IMR-90 (cell line): ENCODE measurements around the gene DCTN1. TPM values are rescaled to one million over a fixed set of nuclear protein-coding genes. Genes with fewer than 3 reads are reported as not detected.

ENCODE experiments used
- ATAC-seq: fragments of 200-7000 bp; cut with Tn5 transposase; 2 replicates; pipeline ENCODE4 v1.9.1; 2020; ENCODE audit warnings: low read depth, mild to moderate bottlenecking, moderate library complexity
- BruUV-seq: library from RNA; stranded (reverse); fragments of 400-500 nt; replicated peaks from 2 replicates; lab custom pipeline; 2021; lab: Mats Ljungman, UMichigan
- CTCF ChIA-PET: fragments of 300-600 bp; formaldehyde crosslinking; extraction: SDS; loops from one replicate; lab custom pipeline; 2021; ENCODE audit warnings: antibody characterized with exemption; lab: Yijun Ruan, JAX
- POLR2A ChIA-PET: fragments of 300-600 bp; sonication (Branson Sonifier 250); formaldehyde crosslinking; loops from one replicate; lab custom pipeline; 2022; ENCODE audit warnings: antibody characterized with exemption; ENCODE audit not compliant: unreplicated experiment; lab: Charles Lee
- DNase-seq: peaks from one replicate; pipeline ENCODE4 v3.0.0; 2013
- H2AFZ ChIP-seq: replicated peaks from 2 replicates; pipeline ENCODE3; 2013; ENCODE audit warnings: low read length, mild to moderate bottlenecking; ENCODE audit not compliant: poor library complexity
- H2AK5ac ChIP-seq: 2 replicates; pipeline ENCODE4 v1.6.1; 2013; ENCODE audit warnings: low read depth, low read length, inconsistent platforms
- H2AK9ac ChIP-seq: replicated peaks from 2 replicates; pipeline ENCODE3; 2013; ENCODE audit warnings: mild to moderate bottlenecking, low read depth, low read length, moderate library complexity; ENCODE audit not compliant: poor library complexity
- H2BK120ac ChIP-seq: 2 replicates; pipeline ENCODE4 v1.6.1; 2013; ENCODE audit warnings: low read depth, low read length, inconsistent platforms
- H2BK15ac ChIP-seq: 3 replicates; pipeline ENCODE4 v1.6.1; 2013; ENCODE audit warnings: low read depth, low read length, inconsistent platforms
- H2BK20ac ChIP-seq: 2 replicates; pipeline ENCODE4 v1.6.1; 2013; ENCODE audit warnings: low read depth, mild to moderate bottlenecking, inconsistent platforms, low read length, moderate library complexity
- H2BK5ac ChIP-seq: 2 replicates; pipeline ENCODE4 v1.6.1; 2013; ENCODE audit warnings: mild to moderate bottlenecking, low read depth, low read length, inconsistent platforms; ENCODE audit not compliant: poor library complexity, severe bottlenecking
- H3K14ac ChIP-seq: replicated peaks from 2 replicates; pipeline ENCODE4 v1.6.1; 2013; ENCODE audit warnings: low read depth, low read length, inconsistent platforms
- H3K18ac ChIP-seq: 2 replicates; pipeline ENCODE4 v1.6.1; 2013; ENCODE audit warnings: low read depth, low read length, control low read depth
- H3K23ac ChIP-seq: 2 replicates; pipeline ENCODE4 v1.6.1; 2013; ENCODE audit warnings: low read depth, low read length, inconsistent platforms
- H3K27ac ChIP-seq: 2 replicates; pipeline ENCODE4 v1.5.1; 2013; ENCODE audit warnings: mild to moderate bottlenecking, control low read depth, low read length; ENCODE audit not compliant: insufficient read depth
- H3K27me3 ChIP-seq: 2 replicates; pipeline ENCODE4 v1.6.1; 2013; ENCODE audit warnings: low read length; ENCODE audit not compliant: control insufficient read depth, insufficient read depth
- H3K36me3 ChIP-seq: 2 replicates; pipeline ENCODE4 v1.6.1; 2013; ENCODE audit warnings: low read length, mixed read lengths; ENCODE audit not compliant: control insufficient read depth, insufficient read depth
- H3K4ac ChIP-seq: 2 replicates; pipeline ENCODE4 v1.6.1; 2013; ENCODE audit warnings: low read depth, low read length, inconsistent platforms
- H3K4me1 ChIP-seq: 2 replicates; pipeline ENCODE4 v1.6.1; 2013; ENCODE audit warnings: low read length, mixed read lengths; ENCODE audit not compliant: control insufficient read depth, insufficient read depth
- H3K4me2 ChIP-seq: 2 replicates; pipeline ENCODE4 v1.6.1; 2013; ENCODE audit warnings: low read depth, mild to moderate bottlenecking, control low read depth, low read length, moderate library complexity
- H3K4me3 ChIP-seq: 2 replicates; pipeline ENCODE4 v1.5.1; 2013; ENCODE audit warnings: low read depth, mild to moderate bottlenecking, control low read depth, low read length, moderate library complexity; ENCODE audit not compliant: insufficient read depth
- H3K56ac ChIP-seq: 2 replicates; pipeline ENCODE4 v1.6.1; 2013; ENCODE audit warnings: low read length, inconsistent platforms; ENCODE audit not compliant: insufficient read depth; ENCODE audit errors: extremely low read depth
- H3K79me1 ChIP-seq, 2 experiments: 2 replicates each; pipeline ENCODE4 v1.6.1; 2013; ENCODE audit warnings: low read length in 2 of 2, inconsistent platforms in 1 of 2, low read depth in 1 of 2
- H3K9ac ChIP-seq: 2 replicates; pipeline ENCODE4 v1.6.1; 2013; ENCODE audit warnings: low read depth, low read length, control low read depth
- H3K9me1 ChIP-seq: 2 replicates; pipeline ENCODE4 v1.6.1; 2013; ENCODE audit warnings: low read length, inconsistent platforms; ENCODE audit not compliant: insufficient read depth
- H3K9me3 ChIP-seq: 2 replicates; pipeline ENCODE4 v1.6.1; 2013; ENCODE audit warnings: low read length; ENCODE audit not compliant: control insufficient read depth, insufficient read depth
- H4K20me1 ChIP-seq: 2 replicates; pipeline ENCODE4 v1.6.1; 2013; ENCODE audit warnings: low read length, inconsistent platforms; ENCODE audit not compliant: insufficient read depth
- H4K5ac ChIP-seq: 2 replicates; pipeline ENCODE4 v1.6.1; 2013; ENCODE audit warnings: mild to moderate bottlenecking, low read depth, low read length, control low read depth
- H4K8ac ChIP-seq, 2 experiments: 2 replicates each; pipeline ENCODE4 v1.6.1; 2013; ENCODE audit warnings: low read depth in 2 of 2, low read length in 2 of 2, control low read depth in 1 of 2, inconsistent platforms in 1 of 2
- H4K91ac ChIP-seq: 2 replicates; pipeline ENCODE4 v1.6.1; 2013; ENCODE audit warnings: low read depth, low read length, inconsistent platforms; ENCODE audit not compliant: insufficient read depth
- BHLHE40 ChIP-seq: fragments of 150-350 bp; IDR thresholded peaks from 2 replicates; pipeline ENCODE4 v1.6.1; 2016; ENCODE audit warnings: mild to moderate bottlenecking, low read depth, low read length
- CEBPB ChIP-seq: IDR thresholded peaks from 2 replicates; pipeline ENCODE4 v1.6.1; 2012; ENCODE audit warnings: low read depth, low read length, improper control_type of control experiment
- CHD1 ChIP-seq: IDR thresholded peaks from 2 replicates; pipeline ENCODE4 v1.6.1; 2012; ENCODE audit warnings: low read depth, low read length, improper control_type of control experiment
- CTCF ChIP-seq: conservative IDR thresholded peaks from 2 replicates; pipeline ENCODE4 v1.5.1; 2012; ENCODE audit warnings: mild to moderate bottlenecking, low read depth, low read length, improper control_type of control experiment
- ELK1 ChIP-seq: fragments of 150-350 bp; IDR thresholded peaks from 2 replicates; pipeline ENCODE4 v1.6.1; 2016; ENCODE audit warnings: low read depth, mild to moderate bottlenecking, low read length, moderate library complexity, borderline replicate concordance
- FOS ChIP-seq: fragments of 150-350 bp; IDR thresholded peaks from 2 replicates; pipeline ENCODE4 v1.6.1; 2016; ENCODE audit warnings: low read depth, low read length
- MAFK ChIP-seq: IDR thresholded peaks from 2 replicates; pipeline ENCODE4 v1.6.1; 2012; ENCODE audit warnings: low read depth, low read length, improper control_type of control experiment
- MAZ ChIP-seq: IDR thresholded peaks from 2 replicates; pipeline ENCODE4 v1.6.1; 2012; ENCODE audit warnings: low read depth, mild to moderate bottlenecking, low read length, improper control_type of control experiment, moderate library complexity, borderline replicate concordance
- MXI1 ChIP-seq: IDR thresholded peaks from 2 replicates; pipeline ENCODE4 v1.6.1; 2012; ENCODE audit warnings: low read depth, mild to moderate bottlenecking, low read length, moderate library complexity, borderline replicate concordance
- NFE2L2 ChIP-seq: fragments of 150-350 bp; IDR thresholded peaks from 2 replicates; pipeline ENCODE4 v1.6.1; 2016; ENCODE audit warnings: low read depth, mild to moderate bottlenecking, low read length
- POLR2A ChIP-seq: IDR thresholded peaks from 2 replicates; pipeline ENCODE4 v1.6.1; 2012; ENCODE audit warnings: mild to moderate bottlenecking, low read depth, low read length
- RAD21 ChIP-seq: IDR thresholded peaks from 2 replicates; pipeline ENCODE4 v1.6.1; 2012; ENCODE audit warnings: low read length, improper control_type of control experiment
- RCOR1 ChIP-seq: IDR thresholded peaks from 2 replicates; pipeline ENCODE4 v1.6.1; 2012; ENCODE audit warnings: mild to moderate bottlenecking, low read length, improper control_type of control experiment; ENCODE audit not compliant: insufficient replicate concordance
- RFX5 ChIP-seq: IDR thresholded peaks from 2 replicates; pipeline ENCODE4 v1.8.0; 2012; ENCODE audit warnings: low read depth, mild to moderate bottlenecking, low read length, moderate library complexity
- SMC3 ChIP-seq: fragments of 150-350 bp; IDR thresholded peaks from 2 replicates; pipeline ENCODE4 v1.6.1; 2016; ENCODE audit warnings: low read depth, mild to moderate bottlenecking, antibody characterized with exemption, low read length, moderate library complexity
- USF2 ChIP-seq: fragments of 150-350 bp; IDR thresholded peaks from 2 replicates; pipeline ENCODE4 v1.6.1; 2017; ENCODE audit warnings: mild to moderate bottlenecking, antibody characterized with exemption, low read length, low read depth
- WGBS, 2 experiments: methylation state at CpG; one replicate each; pipeline versions ENCODE4 v1.1.5 to v1.1.7; 2013; ENCODE audit warnings: missing lambda C conversion rate in 2 of 2; ENCODE audit not compliant: insufficient read length in 1 of 2; ENCODE audit errors: extremely low coverage in 2 of 2; 5-methylcytosine and 5-hydroxymethylcytosine counted together
- dilution Hi-C: fragments of 300-500 bp; cut with HindIII; formaldehyde crosslinking; loops from one replicate; pipeline ENCODE4 v1.14.3; 2018; ENCODE audit warnings: low sequenced_read_pairs; ENCODE audit not compliant: unreplicated experiment
- in situ Hi-C: fragments of 300-500 bp; cut with MboI; formaldehyde crosslinking; loops from 3 replicates; pipeline ENCODE4 v1.14.3; 2019; ENCODE audit warnings: low sequenced_read_pairs, inconsistent platforms, mixed read lengths
- intact Hi-C: fragments of 100-400 bp; cut with micrococcal nuclease; formaldehyde crosslinking; loops from 2 replicates; pipeline ENCODE4 v1.10.0; 2022
- polyA plus RNA-seq, 3 experiments: library from polyadenylated mRNA; depleted of rRNA; stranded (reverse); fragments of >200 nt; gene quantifications; 2 replicates each; pipeline ENCODE4 v1.2.3, GENCODE V29; 2012; ENCODE audit warnings: low replicate concordance in 1 of 3
- total RNA-seq: library from RNA; depleted of rRNA; stranded (reverse); fragments of >200 nt; gene quantifications from 2 replicates; pipeline ENCODE4 v1.2.3, GENCODE V29; 2012

DCTN1 gene
- total and polyA plus RNA-seq, 2 of the 4 experiments (the other 2 are of a cell fraction), result 136 to 204 TPM

GRCh38 chr2:74369976-74370375 is 10.1 kb downstream of the DCTN1 start:
- H2AFZ ChIP-seq, result no peak overlapping the region
- in situ Hi-C loops, result no loop called here
- H2AK5ac ChIP-seq, result no peak overlapping the region
- DNase-seq (no peak), ATAC-seq (no peak)
- no peak overlapping the region for H4K8ac ChIP-seq
- H2BK120ac ChIP-seq, result no peak overlapping the region
- no peak overlapping the region for H3K4me3 ChIP-seq
- no peak overlapping the region for H3K23ac ChIP-seq
- H3K27ac ChIP-seq, result no peak overlapping the region
- H3K4me1 ChIP-seq, result peaks cover 2% of the 10 kb centered on the region; the same call in 1 of the 2 replicates
- no peak overlapping the region for H3K9ac ChIP-seq
- H2BK15ac ChIP-seq, result no peak overlapping the region
- dilution Hi-C loops, result no loop called here
- H3K79me1 ChIP-seq, result peaks cover 8 to 26% of the 10 kb centered on the region in 2 experiments
- no peaks in the 10 kb centered on the region for H3K27me3 ChIP-seq
- no peak overlapping the region for H3K56ac ChIP-seq
- H3K18ac ChIP-seq, result no peak overlapping the region
- intact Hi-C loops, result no loop called here
- H3K14ac ChIP-seq, result no peak overlapping the region
- H4K5ac ChIP-seq, result no peak overlapping the region
- no peaks in the 10 kb centered on the region for H3K9me3 ChIP-seq
- no peak for TF ChIP-seq USF2
- TF ChIP-seq RFX5, result no peak
- TF ChIP-seq ELK1, result no peak
- TF ChIP-seq BHLHE40, result no peak
- TF ChIP-seq RAD21, result no peak
- TF ChIP-seq MAZ, result no peak
- no peak for TF ChIP-seq RCOR1
- no peak for TF ChIP-seq CEBPB
- no peak for TF ChIP-seq NFE2L2
- TF ChIP-seq CHD1, result no peak
- TF ChIP-seq CTCF, result no peak
- TF ChIP-seq FOS, result no peak
- TF ChIP-seq MAFK, result no peak
- no peak for TF ChIP-seq MXI1
- no peak for TF ChIP-seq SMC3
- TF ChIP-seq POLR2A, result no peak
- 100% methylated on average over 2 of the region's 7 CpGs; no CpG with 5 or more reads in 1 of the 2 experiments for WGBS, 2 experiments
- POLR2A ChIA-PET, result no interaction called here
- H3K9me1 ChIP-seq, result peaks cover 3% of the 10 kb centered on the region; the same call in 1 of the 2 replicates
- no peak overlapping the region for H2BK20ac ChIP-seq
- BruUV-seq, result no TSS peak
- H2AK9ac ChIP-seq, result no peak overlapping the region
- CTCF ChIA-PET, result no interaction called here
- H3K36me3 ChIP-seq, result peaks cover 68% of the 10 kb centered on the region
- H3K4me2 ChIP-seq, result no peak overlapping the region
- H2BK5ac ChIP-seq, result no peak overlapping the region
- no peak overlapping the region for H4K91ac ChIP-seq
- peaks cover 26% of the 10 kb centered on the region for H4K20me1 ChIP-seq
- no peak overlapping the region for H3K4ac ChIP-seq
